Gastroesophageal sphincter (tissue), 4 donors: Measurements from ENCODE around the gene AMZ1. TPM values are rescaled to one million over a fixed set of nuclear protein-coding genes. Genes with fewer than 3 reads are reported as not detected.
A peak's percentile ranks its signal among the peaks of the same experiment; 100 is the strongest.

ENCODE experiments used
- ATAC-seq: fragments of 150-250 bp; one replicate; pipeline ENCODE4 v1.9.1; 2016; ENCODE audit warnings: mild to moderate bottlenecking, moderate library complexity
- H3K27ac ChIP-seq, 4 donors: fragments of 200-600 bp; sonication (generic) in 3 of 4; 1 replicate in 3 of 4; 2 replicates in 1 of 4; pipeline ENCODE4 v1.5.1; 2016 to 2019
- H3K27me3 ChIP-seq: fragments of 200-600 bp; sonication (generic); one replicate; pipeline ENCODE4 v1.5.1; 2019
- H3K36me3 ChIP-seq, 2 donors: fragments of 200-600 bp; sonication (generic); one replicate each; pipeline ENCODE4 v1.5.1; 2019; ENCODE audit warnings: control low read depth in 1 of 2
- H3K4me1 ChIP-seq, 3 donors: fragments of 200-600 bp; sonication (generic); 1 replicate in 2 of 3; 2 replicates in 1 of 3; pipeline ENCODE4 v1.5.1; 2016 to 2019; ENCODE audit warnings: control low read depth in 2 of 3
- H3K4me3 ChIP-seq, 2 donors: fragments of 200-600 bp; sonication (generic); one replicate each; pipeline ENCODE4 v1.5.1; 2019; ENCODE audit warnings: mild to moderate bottlenecking in 1 of 2, moderate library complexity in 1 of 2
- H3K9me3 ChIP-seq, 3 donors: fragments of 200-600 bp; sonication (generic); one replicate each; pipeline ENCODE4 v1.5.1; 2017 to 2019; ENCODE audit warnings: control low read depth in 2 of 3
- CTCF ChIP-seq, 4 experiments: fragments of 200-600 bp in 2 of 4; fragments of 450-650 bp in 2 of 4; sonication (generic) in 1 of 4; IDR thresholded peaks; one replicate each; pipeline ENCODE4 v1.5.1; 2017 to 2019; ENCODE audit warnings: antibody characterized with exemption in 4 of 4, mild to moderate bottlenecking in 2 of 4, moderate library complexity in 2 of 4
- EP300 ChIP-seq: sonication (generic); formaldehyde crosslinking; IDR thresholded peaks from one replicate; pipeline ENCODE4 v1.6.1; 2017; ENCODE audit warnings: antibody characterized with exemption, mild to moderate bottlenecking
- POLR2A ChIP-seq, 2 donors: fragments of 450-650 bp; IDR thresholded peaks; one replicate each; pipeline ENCODE4 v1.6.1; 2017; ENCODE audit warnings: antibody characterized with exemption in 2 of 2, mild to moderate bottlenecking in 2 of 2, moderate library complexity in 1 of 2
- POLR2AphosphoS5 ChIP-seq: sonication (generic); formaldehyde crosslinking; IDR thresholded peaks from one replicate; pipeline ENCODE4 v1.6.1; 2017; ENCODE audit warnings: antibody characterized with exemption
- WGBS, 2 donors: methylation state at CpG; one replicate each; pipeline ENCODE4 v1.1.5; 2018; ENCODE audit warnings: low coverage in 1 of 2; 5-methylcytosine and 5-hydroxymethylcytosine counted together
- total RNA-seq, 4 donors: library from RNA; depleted of rRNA; stranded (reverse); fragments of >200 nt; gene quantifications; one replicate each; pipeline ENCODE4 v1.1.0, GENCODE V29; 2016

The AMZ1 gene
- total RNA-seq, 4 donors from 2014 or later, result 0.12 to 0.62 (median 0.32) TPM

DNA sequence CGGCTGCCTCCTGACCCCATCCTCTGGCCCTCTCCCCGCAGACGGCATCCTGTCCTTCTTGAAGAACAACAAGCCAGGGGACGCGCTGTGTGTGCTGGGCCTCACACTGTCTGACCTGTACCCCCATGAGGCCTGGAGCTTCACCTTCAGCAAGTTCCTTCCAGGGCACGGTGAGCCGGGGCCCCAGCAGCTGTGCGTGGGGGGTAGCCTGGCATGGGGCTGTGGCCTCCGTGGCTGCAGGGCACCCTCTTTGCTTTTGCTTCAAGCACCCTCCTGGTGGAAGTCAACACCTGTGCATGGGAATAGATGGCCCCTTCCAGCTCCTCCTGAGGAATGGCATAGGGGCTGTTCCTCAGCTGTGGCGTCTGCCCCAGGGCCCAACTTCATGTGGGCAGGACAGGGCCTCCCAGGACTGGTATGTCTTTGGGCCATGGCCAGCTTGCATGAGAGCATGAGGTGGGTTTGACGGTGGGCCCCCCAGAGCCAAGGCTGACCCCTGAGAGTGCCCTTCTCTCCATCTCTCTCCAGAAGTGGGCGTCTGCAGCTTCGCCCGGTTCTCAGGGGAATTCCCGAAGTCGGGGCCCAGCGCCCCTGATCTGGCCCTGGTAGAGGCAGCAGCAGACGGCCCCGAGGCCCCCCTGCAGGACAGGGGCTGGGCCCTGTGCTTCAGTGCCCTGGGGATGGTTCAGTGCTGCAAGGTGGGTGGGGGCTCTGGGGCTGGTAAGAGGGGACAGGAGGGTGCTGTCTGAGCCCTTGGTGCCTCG lies 20.7 kb downstream of the AMZ1 start:
- no peaks in the 10 kb centered on the region for H3K9me3 ChIP-seq
- no peak overlapping the region for H3K4me3 ChIP-seq
- TF ChIP-seq POLR2A (IDR thresholded peaks at IDR 0.05), result no peak
- no peak for TF ChIP-seq EP300
- TF ChIP-seq CTCF (IDR thresholded peaks at IDR 0.05), result no peak
- no peak for TF ChIP-seq POLR2AphosphoS5
- no peak for ATAC-seq
- H3K36me3 ChIP-seq, result no peaks in the 10 kb centered on the region
- no peaks in the 10 kb centered on the region for H3K27me3 ChIP-seq
- H3K4me1 ChIP-seq, result peaks cover 0 to 10% (median 7%) of the 10 kb centered on the region in 3 donors
- WGBS, 2 donors, result 100% methylated on average over 5 of the region's 20 CpGs; no CpG with 5 or more reads in 1 of the 2 donors
- no peak overlapping the region for H3K27ac ChIP-seq

GRCh38 chr7:2709553-2710285 lies 21.7 kb downstream of the AMZ1 start:
- 83% methylated on average over 2 of the region's 35 CpGs; no CpG with 5 or more reads in 1 of the 2 donors for WGBS, 2 donors
- H3K27me3 ChIP-seq, result no peaks in the 10 kb centered on the region
- TF ChIP-seq CTCF (IDR thresholded peaks at IDR 0.05) (peak in 3 of 4 experiments; percentile 72 to 89 (median 74)), EP300 (no peak), POLR2A (IDR thresholded peaks at IDR 0.05) (no peak)
- no peaks in the 10 kb centered on the region for H3K9me3 ChIP-seq
- peaks cover 0 to 2% of the 10 kb centered on the region in 2 donors for H3K36me3 ChIP-seq
- peaks cover 0 to 10% (median 7%) of the 10 kb centered on the region in 3 donors for H3K4me1 ChIP-seq
- peak; percentile 52 for ATAC-seq
- no peak overlapping the region for H3K27ac ChIP-seq
- H3K4me3 ChIP-seq, result no peak overlapping the region

DNA sequence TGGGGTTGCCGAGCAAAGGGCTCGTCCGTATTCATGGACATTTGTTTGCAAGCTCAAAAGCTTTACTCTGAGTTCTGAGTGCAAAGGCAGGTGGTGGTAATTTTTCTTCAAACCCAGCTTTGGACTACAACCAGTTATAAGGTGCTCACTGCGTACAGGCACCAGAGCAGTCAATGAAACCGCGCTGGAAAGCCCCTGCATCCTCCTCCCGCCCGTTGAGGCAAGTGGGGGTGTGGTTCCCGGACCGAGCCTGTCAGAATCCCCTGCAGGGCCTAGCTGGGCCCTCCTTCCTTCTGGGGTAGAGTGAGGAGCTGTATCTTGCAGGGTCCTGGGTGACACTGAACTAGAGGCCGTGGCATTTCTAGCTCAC lies 22.3 kb downstream of the AMZ1 start:
- Histone ChIP-seq H3K4me3 (no peak overlapping the region), H3K9me3 (no peaks in the 10 kb centered on the region)
- 77% methylated on average over 6 of the region's 11 CpGs; no CpG with 5 or more reads in 1 of the 2 donors for WGBS, 2 donors

GRCh38 chr7:2710901-2711551 lies 23.0 kb downstream of the AMZ1 start:
- no peak for ATAC-seq
- Histone ChIP-seq H3K4me1 (peaks cover 0 to 19% (median 7%) of the 10 kb centered on the region in 3 donors), H3K27me3 (no peaks in the 10 kb centered on the region), H3K4me3 (no peak overlapping the region), H3K27ac (no peak overlapping the region), H3K36me3 (peaks cover 0 to 6% of the 10 kb centered on the region in 2 donors), H3K9me3 (no peaks in the 10 kb centered on the region)
- WGBS, 2 donors, result 100% methylated on average over 2 of the region's 4 CpGs; no CpG with 5 or more reads in 1 of the 2 donors
- TF ChIP-seq EP300 (no peak), POLR2AphosphoS5 (no peak), CTCF (IDR thresholded peaks at IDR 0.05) (no peak)

More for the DNA sequence above, 22.3 kb downstream of the AMZ1 start:
- H3K4me1 ChIP-seq, result peaks cover 0 to 11% (median 7%) of the 10 kb centered on the region in 3 donors
- TF ChIP-seq POLR2A (IDR thresholded peaks at IDR 0.05) (no peak), CTCF (IDR thresholded peaks at IDR 0.05) (no peak), EP300 (no peak), POLR2AphosphoS5 (no peak)
- no peak for ATAC-seq
- H3K27ac ChIP-seq, result no peak overlapping the region
- no peaks in the 10 kb centered on the region for H3K27me3 ChIP-seq
- H3K36me3 ChIP-seq, result peaks cover 0 to 6% of the 10 kb centered on the region in 2 donors
